Measurements from ENCODE around the gene C11orf21. TPM values are rescaled to one million over a fixed set of nuclear protein-coding genes. Genes with fewer than 3 reads are reported as not detected.

Gene C11orf21
- total and polyA plus RNA-seq, 2 experiments from 2014 or later = 1.3 to 1.8 TPM

DNA sequence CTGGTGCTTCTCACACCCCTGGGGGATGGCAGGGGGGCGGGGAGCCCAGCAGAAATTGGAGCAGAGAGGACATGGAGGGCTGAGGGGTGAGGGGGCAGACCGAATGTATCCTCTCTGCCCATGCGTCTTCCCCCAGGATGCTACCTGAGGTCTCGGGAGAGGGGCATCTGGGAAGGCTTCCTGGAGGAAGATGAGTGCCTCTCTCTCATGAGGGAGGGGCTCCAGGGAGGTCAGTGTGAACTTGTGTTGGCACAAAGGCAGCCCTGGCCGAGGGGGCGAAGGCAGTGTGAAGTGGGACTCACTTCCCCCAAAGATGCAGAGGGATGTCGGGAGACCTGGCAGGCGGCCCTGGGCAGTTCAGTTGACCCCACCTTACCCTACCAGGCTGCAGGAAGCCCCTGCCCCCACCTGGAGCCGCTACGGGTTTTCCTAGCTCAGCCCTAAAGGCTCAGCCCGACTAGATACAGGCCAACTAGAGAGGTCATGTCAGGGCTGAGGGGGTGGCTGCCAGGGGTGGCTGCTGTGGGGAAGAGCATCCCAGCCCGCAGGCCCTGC, 41.7 kb downstream of the C11orf21 start:
- no peak for DNase-seq (ENCODE audit: low read depth in 1 of 2, low spot score in 1 of 2)
- H3K27ac ChIP-seq = no peak overlapping the region
- H3K4me3 ChIP-seq = no peak overlapping the region
- no peaks in the 10 kb centered on the region for H3K4me1 ChIP-seq (ENCODE audit: low read depth)
- TF ChIP-seq, protein P1, sequence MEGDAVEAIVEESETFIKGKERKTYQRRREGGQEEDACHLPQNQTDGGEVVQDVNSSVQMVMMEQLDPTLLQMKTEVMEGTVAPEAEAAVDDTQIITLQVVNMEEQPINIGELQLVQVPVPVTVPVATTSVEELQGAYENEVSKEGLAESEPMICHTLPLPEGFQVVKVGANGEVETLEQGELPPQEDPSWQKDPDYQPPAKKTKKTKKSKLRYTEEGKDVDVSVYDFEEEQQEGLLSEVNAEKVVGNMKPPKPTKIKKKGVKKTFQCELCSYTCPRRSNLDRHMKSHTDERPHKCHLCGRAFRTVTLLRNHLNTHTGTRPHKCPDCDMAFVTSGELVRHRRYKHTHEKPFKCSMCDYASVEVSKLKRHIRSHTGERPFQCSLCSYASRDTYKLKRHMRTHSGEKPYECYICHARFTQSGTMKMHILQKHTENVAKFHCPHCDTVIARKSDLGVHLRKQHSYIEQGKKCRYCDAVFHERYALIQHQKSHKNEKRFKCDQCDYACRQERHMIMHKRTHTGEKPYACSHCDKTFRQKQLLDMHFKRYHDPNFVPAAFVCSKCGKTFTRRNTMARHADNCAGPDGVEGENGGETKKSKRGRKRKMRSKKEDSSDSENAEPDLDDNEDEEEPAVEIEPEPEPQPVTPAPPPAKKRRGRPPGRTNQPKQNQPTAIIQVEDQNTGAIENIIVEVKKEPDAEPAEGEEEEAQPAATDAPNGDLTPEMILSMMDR (IDR thresholded peaks at IDR 0.05; ENCODE audit: low read depth, low read length) = no peak
- no peaks in the 10 kb centered on the region for H3K9me3 ChIP-seq (ENCODE audit: low read depth)
- H3K27me3 ChIP-seq = peaks cover 7% of the 10 kb centered on the region
- no peaks in the 10 kb centered on the region for H3K36me3 ChIP-seq

GRCh38 chr11:2259466-2259830, 42.3 kb downstream of the C11orf21 start:
- Histone ChIP-seq H3K4me3 (no peak overlapping the region), H3K4me1 (ENCODE audit: low read depth) (no peaks in the 10 kb centered on the region), H3K27ac (no peak overlapping the region), H3K9me3 (ENCODE audit: low read depth) (no peaks in the 10 kb centered on the region), H3K27me3 (peaks cover 2% of the 10 kb centered on the region), H3K36me3 (no peaks in the 10 kb centered on the region)
- DNase-seq (ENCODE audit: low read depth in 1 of 2, low spot score in 1 of 2) = no peak
- TF ChIP-seq, protein P1 (IDR thresholded peaks at IDR 0.05; ENCODE audit: low read depth, low read length) = no peak

DNA sequence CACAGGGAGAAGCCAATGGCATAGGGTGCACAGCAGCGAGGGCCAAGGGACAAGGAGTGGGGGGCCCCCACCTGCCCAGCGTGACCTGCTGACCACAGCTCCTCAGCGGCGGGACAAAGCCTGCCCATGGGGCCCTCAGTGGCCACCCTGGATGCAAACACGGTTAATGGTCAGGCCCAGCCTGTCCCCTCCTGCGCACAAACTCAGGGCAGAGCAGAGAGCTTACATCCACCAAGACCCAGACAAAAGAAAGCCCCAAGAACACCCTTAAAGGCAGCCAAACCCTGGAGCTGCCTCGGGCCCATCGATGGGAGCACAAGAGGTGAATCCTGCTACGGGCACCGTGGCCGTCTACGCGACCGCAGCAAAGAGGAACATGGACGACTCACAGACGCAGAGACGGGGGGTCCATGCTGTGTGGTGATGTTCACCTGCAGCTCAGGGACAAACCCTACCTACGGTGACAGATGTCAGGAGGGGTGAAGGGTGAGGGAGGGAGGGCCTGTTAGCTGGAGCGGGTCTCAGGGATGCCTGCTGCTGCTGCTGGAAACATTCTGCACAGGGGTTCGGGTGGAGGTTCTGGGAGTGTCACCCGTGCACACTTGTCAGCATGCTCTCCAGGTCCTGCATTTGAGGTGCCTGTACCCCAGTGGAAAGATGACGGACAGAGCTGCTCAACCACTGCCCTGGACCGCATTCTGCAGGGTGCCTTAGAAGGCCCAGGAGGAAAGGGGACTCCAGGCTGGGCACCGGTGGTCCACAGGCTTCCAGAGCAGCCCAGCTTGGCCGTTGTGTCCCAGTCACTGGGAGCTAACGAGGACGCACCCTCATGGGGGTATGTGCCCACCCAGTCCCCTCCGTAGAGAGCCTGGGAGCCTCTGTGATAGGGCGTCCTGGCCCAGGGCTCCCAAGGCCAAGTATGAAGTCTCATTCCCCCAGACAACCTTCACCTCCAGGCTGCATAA, 42.9 kb downstream of the C11orf21 start:
- TF ChIP-seq, protein P1 (IDR thresholded peaks at IDR 0.05; ENCODE audit: low read depth, low read length) = no peak
- Histone ChIP-seq H3K27ac (no peak overlapping the region), H3K9me3 (ENCODE audit: low read depth) (no peaks in the 10 kb centered on the region), H3K36me3 (no peaks in the 10 kb centered on the region), H3K4me1 (ENCODE audit: low read depth) (no peaks in the 10 kb centered on the region), H3K27me3 (no peaks in the 10 kb centered on the region), H3K4me3 (no peak overlapping the region)
- DNase-seq (ENCODE audit: low read depth in 1 of 2, low spot score in 1 of 2) = no peak

- TF ChIP-seq, protein P1 (IDR thresholded peaks at IDR 0.05; ENCODE audit: low read depth, low read length) = no peak
- no peak for DNase-seq (ENCODE audit: low read depth in 1 of 2, low spot score in 1 of 2)
- Histone ChIP-seq H3K27me3 (no peaks in the 10 kb centered on the region), H3K27ac (no peak overlapping the region), H3K36me3 (no peaks in the 10 kb centered on the region), H3K4me1 (ENCODE audit: low read depth) (no peaks in the 10 kb centered on the region), H3K9me3 (ENCODE audit: low read depth) (no peaks in the 10 kb centered on the region), H3K4me3 (no peak overlapping the region)
Observed at GRCh38 chr11:2256951-2257700, 44.6 kb downstream of the C11orf21 start.

DNA sequence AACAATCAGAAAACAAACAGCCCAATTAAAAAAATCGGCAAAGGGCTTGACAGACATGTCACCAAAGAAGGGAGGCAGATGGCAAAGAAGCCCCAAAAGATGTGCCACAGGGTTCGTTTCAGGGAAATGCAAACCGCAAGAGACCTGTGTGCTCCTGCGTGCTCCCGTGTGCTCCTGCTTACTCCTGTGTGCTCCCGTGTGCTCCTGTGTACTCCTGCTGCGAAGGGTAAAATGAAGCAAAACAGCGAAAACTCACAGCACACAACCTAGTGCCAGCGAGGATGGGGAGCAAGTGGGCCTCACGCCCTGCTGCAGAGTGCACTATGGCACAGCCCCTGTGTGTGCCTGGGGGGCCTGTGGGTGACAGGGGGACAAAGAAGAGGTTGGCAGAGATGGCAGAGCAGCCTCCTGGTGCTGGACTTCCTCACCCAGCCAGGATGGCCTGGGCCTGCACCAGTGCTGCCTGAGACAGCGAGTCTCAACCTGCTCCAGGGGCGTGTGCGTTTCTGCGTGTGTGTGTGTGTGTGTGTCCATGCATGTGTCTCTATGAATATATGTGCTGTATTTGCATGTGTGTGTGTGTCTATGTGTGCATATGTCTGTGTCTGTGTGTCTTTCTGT, 45.3 kb downstream of the C11orf21 start:
- no peak for DNase-seq (ENCODE audit: low read depth in 1 of 2, low spot score in 1 of 2)
- Histone ChIP-seq H3K4me3 (no peak overlapping the region), H3K27me3 (no peaks in the 10 kb centered on the region), H3K27ac (no peak overlapping the region), H3K9me3 (ENCODE audit: low read depth) (no peaks in the 10 kb centered on the region), H3K36me3 (no peaks in the 10 kb centered on the region), H3K4me1 (ENCODE audit: low read depth) (no peaks in the 10 kb centered on the region)
- TF ChIP-seq, protein P1 (IDR thresholded peaks at IDR 0.05; ENCODE audit: low read depth, low read length) = no peak
